Measurements from ENCODE around the gene FLOT1.
"Not testable (repeated sequence)": the region's sequence is repeated elsewhere in the genome, so short reads cannot be mapped to it uniquely, and the experiment has no call there.

FLOT1 gene

GRCh38 chr6:30767158-30767943, 24.9 kb upstream of the FLOT1 start:
- DNase-seq (ENCODE audit: low read depth), result no peak

GRCh38 chr6:30766461-30767157, 24.1 kb upstream of the FLOT1 start:
- no peak for DNase-seq (ENCODE audit: low read depth)

DNA sequence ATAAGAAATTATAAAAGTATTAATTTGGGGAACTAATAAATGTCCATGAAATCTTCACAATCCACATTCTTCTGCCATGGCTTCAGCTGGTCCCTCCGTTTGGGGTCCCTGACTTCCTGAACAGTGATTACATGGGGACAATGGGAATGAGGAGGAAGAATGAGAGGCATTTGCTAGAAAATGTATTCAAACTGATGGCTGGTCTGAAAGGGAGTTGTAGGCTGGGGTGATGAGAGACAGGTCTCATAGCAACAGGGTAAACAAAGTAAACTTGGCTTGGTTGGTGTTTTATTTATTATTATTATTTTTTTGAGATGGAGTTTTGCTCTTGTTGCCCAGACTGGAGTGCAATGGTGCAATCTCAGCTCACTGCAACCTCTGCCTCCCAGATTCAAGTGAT, 23.0 kb upstream of the FLOT1 start:
- DNase-seq (ENCODE audit: low read depth), result not testable (repeated sequence)

DNA sequence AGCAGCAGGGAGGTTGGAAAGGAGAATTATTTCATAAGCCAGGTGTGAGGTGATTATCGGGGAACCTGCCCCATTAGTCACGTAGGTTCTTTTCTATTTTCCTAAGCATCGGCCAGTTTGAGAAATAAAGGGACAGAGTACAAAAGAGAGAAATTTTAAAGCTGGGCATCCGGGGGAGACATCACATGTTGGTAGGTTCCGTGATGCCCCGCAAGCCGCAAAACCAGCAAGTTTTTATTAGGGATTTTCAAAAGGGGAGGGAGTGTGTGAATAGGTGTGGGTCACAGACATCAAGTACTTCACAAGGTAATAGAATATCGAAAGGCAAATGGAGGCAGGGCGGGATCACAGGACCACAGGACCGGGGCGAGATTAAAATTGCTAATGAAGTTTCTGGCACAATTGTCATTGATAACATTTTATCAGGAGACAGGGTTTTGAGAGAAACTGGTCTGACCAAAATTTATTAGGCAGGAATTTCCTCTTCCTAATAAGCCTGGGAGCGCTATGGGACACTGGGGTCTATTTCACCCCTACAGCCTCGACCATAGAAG, 22.1 kb upstream of the FLOT1 start:
- DNase-seq (ENCODE audit: low read depth), result not testable (repeated sequence)

DNA sequence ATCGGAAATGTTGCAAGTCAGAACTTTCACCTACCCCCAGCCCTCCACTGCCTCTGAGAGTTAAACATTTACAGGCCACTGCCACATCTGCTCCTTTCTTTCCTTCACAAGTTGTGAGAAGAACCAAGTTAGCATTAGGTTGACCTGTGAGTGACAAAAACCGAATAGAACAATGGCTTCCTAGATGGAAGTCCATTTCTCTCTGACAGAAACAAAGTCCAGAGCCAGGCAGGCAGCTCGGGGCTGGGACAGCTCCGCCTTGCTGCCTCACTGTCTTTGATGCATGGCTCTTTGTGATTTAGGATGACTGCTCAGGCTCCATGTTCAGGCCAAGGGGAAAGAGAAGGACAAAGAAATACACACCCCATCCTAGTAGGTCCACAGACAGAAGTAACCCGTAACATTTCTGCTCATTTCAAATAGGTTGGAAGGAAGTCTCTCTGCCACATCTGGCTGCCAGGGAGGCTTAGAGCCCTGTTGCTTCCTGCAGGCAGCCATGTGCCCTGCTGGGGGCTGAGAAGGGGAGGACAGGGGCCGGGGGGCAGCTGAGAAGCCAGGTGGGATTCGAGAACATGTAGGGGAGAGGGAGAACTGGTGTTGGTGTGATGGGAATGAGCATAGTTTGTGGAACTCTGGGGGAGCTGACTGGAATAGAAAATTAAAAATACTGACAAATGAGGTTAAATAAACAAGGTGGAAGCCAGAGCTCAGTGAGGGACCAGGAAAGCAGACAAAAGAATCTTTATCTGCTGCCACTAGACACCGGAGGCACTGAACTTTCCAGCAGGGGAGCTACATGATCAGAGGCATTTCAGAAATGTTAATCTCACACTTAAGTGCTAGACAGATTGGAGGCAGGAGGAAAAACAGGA, 21.4 kb upstream of the FLOT1 start:
- no peak for DNase-seq (ENCODE audit: low read depth)

- DNase-seq (ENCODE audit: low read depth), result no peak
Observed at GRCh38 chr6:30763155-30763617, 20.7 kb upstream of the FLOT1 start.

- DNase-seq (ENCODE audit: low read depth), result no peak
Observed at GRCh38 chr6:30761791-30762429, 19.4 kb upstream of the FLOT1 start.

GRCh38 chr6:30760549-30760948, 18.1 kb upstream of the FLOT1 start:
- DNase-seq (ENCODE audit: low read depth), result no peak

DNA sequence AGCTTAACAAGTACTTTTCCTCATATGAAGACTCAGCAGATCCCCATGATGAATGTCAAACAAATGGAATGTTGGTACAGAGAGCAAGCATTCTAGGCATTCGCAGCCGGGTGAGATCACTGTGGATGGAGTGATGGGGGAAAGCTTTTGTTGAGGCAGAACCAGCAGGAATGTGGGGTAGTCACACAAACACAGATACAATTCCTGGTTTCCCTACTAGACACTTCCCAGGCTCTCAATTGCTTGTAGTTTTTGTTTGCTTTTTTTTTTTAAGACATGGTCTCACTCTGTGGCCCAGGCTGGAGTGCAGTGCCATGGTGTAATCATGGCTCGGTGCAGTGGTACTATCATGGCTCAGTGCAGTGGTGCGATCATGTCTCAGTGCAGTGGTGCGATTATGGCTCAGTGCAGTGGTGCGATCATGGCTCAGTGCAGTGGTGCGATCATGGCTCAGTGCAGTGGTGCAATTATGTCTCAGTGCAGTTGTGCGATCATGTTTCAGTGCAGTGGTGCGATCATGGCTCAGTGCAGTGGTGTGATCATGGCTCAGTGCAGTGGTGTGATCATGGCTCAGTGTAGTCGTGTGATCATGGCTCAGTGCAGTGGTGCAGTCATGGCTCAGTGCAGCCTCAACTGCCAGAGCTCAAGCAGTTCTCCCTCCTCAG, 17.2 kb upstream of the FLOT1 start:
- no peak for DNase-seq (ENCODE audit: low read depth)

DNA sequence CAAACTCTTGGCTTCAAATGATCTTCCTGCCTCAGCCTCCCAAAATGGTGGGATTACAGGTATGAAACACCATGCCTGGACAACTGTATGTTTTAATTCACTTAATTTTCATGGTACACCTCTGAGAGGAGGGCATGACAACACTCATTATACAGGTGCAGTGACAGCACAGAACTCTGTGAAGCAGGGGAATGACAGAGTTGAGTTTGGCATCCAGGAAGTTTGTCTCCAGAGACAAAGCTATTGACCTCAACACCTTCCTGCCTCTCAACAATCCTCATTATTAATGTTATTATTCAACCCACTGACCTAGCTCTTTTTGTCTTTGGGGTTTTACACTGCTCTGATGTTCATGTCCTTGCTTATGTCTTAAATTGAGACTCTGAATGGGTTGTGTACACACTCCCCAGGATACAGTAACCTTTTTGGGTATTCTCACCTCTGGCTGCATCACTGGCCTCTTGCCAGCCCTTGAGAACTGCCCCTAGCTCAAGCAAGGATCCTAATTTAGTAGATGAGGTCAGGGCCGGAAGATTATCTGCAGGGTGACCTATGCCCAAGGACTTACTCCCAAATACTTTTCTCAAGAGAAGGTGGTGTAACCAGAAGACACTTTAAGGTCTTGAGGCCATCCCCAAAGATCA, 14.9 kb upstream of the FLOT1 start:
- no peak for DNase-seq (ENCODE audit: low read depth)

DNA sequence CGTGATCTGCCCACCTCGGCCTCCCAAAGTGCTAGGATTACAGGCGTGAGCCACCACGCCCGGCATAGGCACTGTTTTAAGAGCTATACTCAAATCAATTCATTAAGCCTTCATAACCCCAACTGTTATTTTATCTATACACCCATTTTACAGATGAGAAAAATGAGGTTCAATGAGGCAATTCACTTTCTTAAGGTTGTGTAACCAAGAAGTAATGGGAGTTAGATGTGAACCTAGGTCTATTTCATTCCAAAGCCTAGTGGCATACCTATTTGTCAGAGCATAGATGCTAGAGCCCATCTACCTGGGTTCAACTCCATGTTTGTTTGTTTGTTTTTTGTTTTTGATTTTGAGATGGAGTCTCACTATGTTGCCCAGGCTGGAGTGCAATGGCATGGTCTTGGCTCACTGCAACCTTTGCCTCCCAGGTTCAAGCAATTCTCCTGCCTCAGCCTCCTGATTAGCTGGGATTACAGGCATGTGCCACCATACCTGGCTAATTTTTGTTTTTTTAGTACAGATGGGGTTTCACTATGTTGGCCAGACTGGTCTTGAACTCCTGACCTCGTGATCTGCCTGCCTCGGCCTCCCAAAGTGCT, 14.0 kb upstream of the FLOT1 start:
- not testable (repeated sequence) for DNase-seq (ENCODE audit: low read depth)

GRCh38 chr6:30754631-30755030, 12.1 kb upstream of the FLOT1 start:
- no peak for DNase-seq (ENCODE audit: low read depth)

DNA sequence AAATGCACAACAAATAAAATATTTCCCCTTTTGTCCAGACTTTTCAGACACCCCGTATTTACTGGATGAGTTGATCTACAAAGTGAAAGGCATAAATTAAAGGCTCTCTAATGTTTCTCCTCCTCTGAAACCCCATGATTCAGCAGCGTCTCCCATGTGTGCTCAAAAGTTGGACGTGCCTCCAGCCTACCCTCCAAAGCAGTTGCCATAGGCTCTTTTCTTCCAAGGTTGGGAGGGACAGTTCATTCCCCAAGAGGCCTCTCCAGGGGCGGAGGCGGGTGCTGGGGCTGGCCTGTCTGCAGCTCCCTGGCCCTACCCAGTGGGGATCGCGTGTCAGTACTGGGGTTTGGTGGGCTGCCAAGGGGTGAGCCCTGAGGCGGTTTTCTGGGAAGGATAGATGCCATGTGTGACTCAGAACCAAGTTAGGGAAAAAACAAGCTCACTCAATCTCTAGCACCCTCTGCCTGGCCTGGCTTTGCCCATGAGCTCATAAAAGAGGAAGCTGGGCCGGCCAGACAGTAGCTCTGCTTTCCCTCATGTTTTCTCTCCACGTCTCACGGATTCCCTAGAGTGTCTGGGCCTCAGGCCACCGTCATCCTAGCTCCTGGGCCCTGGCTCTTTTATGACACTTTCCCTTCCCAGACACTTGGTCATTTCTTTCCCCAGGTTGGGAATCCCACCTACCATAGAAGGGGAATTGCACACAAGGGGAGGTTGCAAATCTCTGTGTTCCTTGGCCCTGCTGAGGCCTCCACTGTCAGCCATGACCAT, 9.9 kb upstream of the FLOT1 start:
- DNase-seq (ENCODE audit: low read depth), result no peak

DNA sequence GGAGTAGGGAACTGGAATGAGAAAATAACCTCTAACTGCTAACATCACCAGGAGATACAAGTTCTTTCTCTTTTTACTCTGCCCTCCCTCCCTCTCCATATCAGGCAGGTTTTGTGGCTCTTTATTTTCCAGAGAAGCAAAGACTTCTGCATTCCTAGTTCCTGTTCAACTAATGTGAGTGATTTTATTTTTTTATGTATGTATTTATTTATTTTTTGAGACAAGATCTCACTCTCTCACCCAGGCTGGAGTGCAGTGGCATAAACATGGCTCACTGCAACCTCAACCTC, 7.8 kb upstream of the FLOT1 start:
- no peak for DNase-seq (ENCODE audit: low read depth)

DNA sequence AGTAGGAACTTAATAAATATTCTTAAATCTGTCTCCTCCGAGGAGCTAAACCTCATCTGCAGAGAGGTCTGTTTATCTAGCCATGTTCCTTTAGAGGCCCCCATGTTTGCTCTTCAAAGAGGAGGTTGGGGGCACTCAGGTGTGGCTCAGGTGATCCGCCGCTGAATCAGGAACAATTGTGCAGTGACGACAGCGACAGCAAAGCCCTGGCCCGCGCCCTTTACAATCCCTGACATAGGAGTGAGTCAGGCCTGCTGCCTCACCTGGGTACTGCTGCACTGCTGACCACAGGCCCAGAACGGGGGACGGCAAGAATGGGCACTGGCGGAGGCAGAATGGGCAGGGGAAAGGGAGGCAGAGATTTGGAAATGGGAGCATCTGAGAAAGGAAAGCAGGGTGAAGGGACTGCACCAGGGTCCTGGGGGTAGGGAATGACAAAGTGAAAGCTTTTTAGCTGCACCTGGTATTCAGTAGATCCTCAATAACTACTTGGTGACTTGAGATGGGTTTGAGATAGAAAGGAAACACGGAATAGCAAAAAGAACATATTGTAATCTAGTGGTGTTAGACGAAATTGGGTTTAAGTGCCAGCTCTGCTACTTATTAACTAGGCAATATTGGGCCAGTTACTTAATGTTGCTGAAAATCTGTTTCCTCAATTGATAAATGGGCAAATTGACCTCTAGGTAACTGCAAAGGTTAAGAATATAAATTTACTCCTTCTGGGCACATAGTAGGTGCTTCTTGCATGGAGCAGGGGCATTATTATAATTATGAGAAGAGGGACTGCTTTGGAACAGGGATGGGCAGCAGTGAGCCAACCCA, 7.3 kb upstream of the FLOT1 start:
- no peak for DNase-seq (ENCODE audit: low read depth)

GRCh38 chr6:30748851-30749540, 6.5 kb upstream of the FLOT1 start:
- DNase-seq (ENCODE audit: low read depth), result no peak

DNA sequence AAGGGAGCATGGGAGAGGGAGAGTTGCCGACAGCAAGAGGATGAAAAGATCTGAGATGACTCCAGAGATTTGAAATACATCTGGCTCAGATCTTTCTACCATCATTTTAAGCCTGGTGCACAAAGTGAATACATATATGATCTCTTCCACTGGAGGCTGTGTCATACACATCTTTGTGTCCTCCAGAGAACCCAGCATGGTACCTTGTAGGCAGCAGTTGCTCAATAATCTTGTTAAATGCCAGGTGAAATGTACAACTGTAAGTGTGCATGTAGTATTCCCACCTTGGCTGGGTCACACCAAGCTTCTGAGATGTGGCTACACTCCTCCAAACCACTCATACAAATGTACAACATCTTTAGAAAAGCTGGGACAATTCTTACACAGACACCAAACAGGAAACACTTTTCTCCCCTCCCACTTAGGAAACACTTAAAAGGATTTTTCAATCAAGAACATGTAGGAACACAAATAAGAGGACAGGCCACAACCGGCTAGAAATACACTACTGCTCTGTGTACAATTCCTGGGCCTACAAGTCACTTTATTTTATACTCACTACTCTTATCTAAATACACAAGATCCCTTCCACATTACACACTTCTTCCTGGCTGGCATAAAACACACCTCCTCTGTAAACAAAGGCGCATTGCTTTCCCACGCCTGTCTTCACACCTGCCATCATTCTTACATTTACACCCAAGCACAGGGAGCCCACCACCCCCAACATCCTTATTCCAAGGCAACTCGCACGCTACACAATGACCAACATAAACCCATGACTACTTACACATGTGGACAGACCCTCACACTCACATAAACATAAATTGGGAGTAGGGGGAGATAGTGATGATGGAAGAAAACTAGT, 5.6 kb upstream of the FLOT1 start:
- DNase-seq (ENCODE audit: low read depth), result no peak

Measured in activated gamma-delta T cell treated with anti-CD3 and anti-CD28 coated beads, Interleukin-2, amount 50 U/mL, for 16 hours (primary cell).